Liver (tissue), 9 donors: ENCODE data around the gene LMOD3. TPM values are rescaled to one million over a fixed set of nuclear protein-coding genes. Genes with fewer than 3 reads are reported as not detected.

Experiments used
- DNase-seq: peaks from one replicate; pipeline ENCODE4 v3.0.0-alpha.2; 2017; ENCODE audit warnings: low spot score
- H3K27ac ChIP-seq, 2 donors: one replicate each; pipeline ENCODE4 v1.7.0; 2013; ENCODE audit warnings: inconsistent platforms in 2 of 2, low read length in 2 of 2, control low read depth in 1 of 2, low read depth in 1 of 2, mild to moderate bottlenecking in 1 of 2
- H3K27me3 ChIP-seq, 4 donors: one replicate each; pipeline versions ENCODE4 v1.6.1 to v1.7.0; 2013; ENCODE audit warnings: low read length in 3 of 4, inconsistent platforms in 1 of 4, mild to moderate bottlenecking in 1 of 4, moderate library complexity in 1 of 4; ENCODE audit not compliant: control insufficient read depth in 4 of 4, insufficient read depth in 4 of 4
- H3K36me3 ChIP-seq, 4 donors: one replicate each; pipeline versions ENCODE4 v1.6.1 to v1.7.0; 2013; ENCODE audit warnings: low read length in 3 of 4, mild to moderate bottlenecking in 3 of 4, low read depth in 1 of 4, moderate library complexity in 1 of 4; ENCODE audit not compliant: control insufficient read depth in 4 of 4, insufficient read depth in 3 of 4
- H3K4me1 ChIP-seq, 4 donors: one replicate each; pipeline versions ENCODE4 v1.6.1 to v1.7.0; 2013; ENCODE audit warnings: low read length in 3 of 4, mild to moderate bottlenecking in 3 of 4, moderate library complexity in 1 of 4; ENCODE audit not compliant: control insufficient read depth in 4 of 4, insufficient read depth in 4 of 4
- H3K4me3 ChIP-seq, 3 donors: one replicate each; pipeline versions ENCODE4 v1.6.1 to v1.7.0; 2013; ENCODE audit warnings: low read length in 3 of 3, control low read depth in 1 of 3, low read depth in 1 of 3, mild to moderate bottlenecking in 1 of 3
- H3K9ac ChIP-seq, 2 donors: one replicate each; pipeline ENCODE4 v1.7.0; 2013; ENCODE audit warnings: low read length in 2 of 2, mild to moderate bottlenecking in 2 of 2, moderate library complexity in 2 of 2, control low read depth in 1 of 2, low read depth in 1 of 2
- H3K9me3 ChIP-seq, 4 donors: one replicate each; pipeline versions ENCODE4 v1.6.1 to v1.7.0; 2013; ENCODE audit warnings: low read length in 3 of 4; ENCODE audit not compliant: control insufficient read depth in 4 of 4
- EGR1 ChIP-seq, 2 donors: IDR thresholded peaks; 2 replicates each; pipeline ENCODE4 v1.6.1; 2016 to 2018; ENCODE audit warnings: antibody characterized with exemption in 2 of 2, low read depth in 2 of 2
- FOXA1 ChIP-seq: IDR thresholded peaks from 2 replicates; pipeline ENCODE4 v1.6.1; 2016; ENCODE audit warnings: antibody characterized with exemption
- HNF4A ChIP-seq, 2 donors: conservative IDR thresholded peaks; 2 replicates each; pipeline ENCODE4 v1.6.1; 2016; ENCODE audit warnings: antibody characterized with exemption in 2 of 2, mild to moderate bottlenecking in 2 of 2
- HNF4G ChIP-seq: IDR thresholded peaks from 2 replicates; pipeline ENCODE4 v1.6.1; 2016; ENCODE audit warnings: antibody characterized with exemption
- NR2F2 ChIP-seq: IDR thresholded peaks from 2 replicates; pipeline ENCODE4 v1.6.1; 2016; ENCODE audit warnings: antibody characterized with exemption
- RAD21 ChIP-seq, 2 donors: IDR thresholded peaks; 2 replicates each; pipeline ENCODE4 v1.6.1; 2016; ENCODE audit warnings: antibody characterized with exemption in 2 of 2, mild to moderate bottlenecking in 2 of 2
- RXRA ChIP-seq, 2 donors: IDR thresholded peaks; 2 replicates each; pipeline ENCODE4 v1.6.1; 2017 to 2018; ENCODE audit warnings: antibody characterized with exemption in 2 of 2, mild to moderate bottlenecking in 1 of 2
- SP1 ChIP-seq: IDR thresholded peaks from 2 replicates; pipeline ENCODE4 v1.6.1; 2018; ENCODE audit warnings: antibody characterized with exemption, mild to moderate bottlenecking
- YY1 ChIP-seq: IDR thresholded peaks from 2 replicates; pipeline ENCODE4 v1.6.1; 2016; ENCODE audit warnings: antibody characterized with exemption, mild to moderate bottlenecking
- WGBS: extraction: QIAGEN DNeasy Blood & Tissue Kit; methylation state at CpG from one replicate; pipeline ENCODE4 v1.1.7; 2013; 5-methylcytosine and 5-hydroxymethylcytosine counted together
- polyA plus RNA-seq, 2 donors: library from polyadenylated mRNA; stranded (reverse) in 1 of 2; unstranded in 1 of 2; fragments of 200-250 nt in 1 of 2; fragments of >200 nt in 1 of 2; fragmentation: Nextera tagmentation in 1 of 2; extraction: Ambion mirVana in 1 of 2; gene quantifications; one replicate each; pipeline versions ENCODE4 v1.2.1 to v1.2.3, GENCODE V29; 2013 to 2015
- total RNA-seq, 2 donors: library from RNA; depleted of rRNA; stranded (reverse); fragments of >200 nt; gene quantifications; one replicate each; pipeline ENCODE4 v1.2.3, GENCODE V29; 2014
- TF ChIP-seq, protein P1 (sequence below): IDR thresholded peaks from 2 replicates; pipeline ENCODE4 v1.6.1; 2016; ENCODE audit warnings: antibody characterized with exemption
- TF ChIP-seq, protein P2 (sequence below): fragments of 150-350 bp; IDR thresholded peaks from 2 replicates; pipeline ENCODE4 v1.5.1; 2017; ENCODE audit warnings: improper control_type of control experiment, low read depth, low read length; ENCODE audit not compliant: missing input control
- TF ChIP-seq, protein P3 (sequence below): IDR thresholded peaks from 2 replicates; pipeline ENCODE4 v1.6.1; 2016; ENCODE audit warnings: antibody characterized with exemption, mild to moderate bottlenecking
- TF ChIP-seq, protein P4 (sequence below): IDR thresholded peaks from 2 replicates; pipeline ENCODE4 v1.6.1; 2016; ENCODE audit warnings: antibody characterized with exemption
- TF ChIP-seq, protein P5 (sequence below): IDR thresholded peaks from 2 replicates; pipeline ENCODE4 v1.6.1; 2016; ENCODE audit warnings: antibody characterized with exemption
- donor health status: healthy.
- donor health status: healthy.
- donor health status: healthy.
- donor health status: healthy.
- donor health status: healthy.

LMOD3 gene
- total and polyA plus RNA-seq, 4 donors, result 0.02 to 0.04 TPM; not detected in 2

DNA sequence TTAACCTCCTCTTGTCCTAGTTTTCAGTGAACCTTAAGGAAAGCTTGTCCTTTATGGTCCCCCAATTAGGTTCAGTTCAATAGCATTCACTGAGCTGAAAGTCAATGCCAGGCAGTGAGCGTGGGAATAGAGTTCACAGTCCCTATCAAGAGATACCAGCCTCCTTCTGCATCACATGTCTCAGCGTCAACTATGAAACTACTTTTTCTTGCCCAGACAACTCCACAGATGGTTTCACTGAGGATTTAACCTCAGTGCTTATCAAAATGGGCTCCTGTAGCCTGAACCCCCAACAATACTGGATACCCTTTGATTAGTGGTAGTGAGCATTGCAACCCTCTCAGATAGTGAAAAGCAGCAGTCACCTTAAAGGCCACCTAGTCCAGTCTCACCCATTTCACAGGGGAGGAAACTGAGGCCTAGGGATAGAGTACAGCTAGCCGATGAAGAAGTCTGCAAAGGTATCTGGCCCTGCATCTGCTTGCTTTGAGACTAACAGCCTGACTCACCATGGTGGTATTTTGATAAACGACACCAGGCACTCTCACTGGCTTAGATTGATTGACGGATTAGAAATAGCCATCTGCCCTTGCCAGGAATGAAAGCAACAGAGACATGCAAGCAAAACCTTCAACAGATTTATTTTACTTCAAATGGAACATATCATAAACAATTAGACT, 40.7 kb downstream of the LMOD3 start:
- Histone ChIP-seq H3K4me3 (no peak overlapping the region), H3K36me3 (no peaks in the 10 kb centered on the region), H3K27ac (no peak overlapping the region), H3K9ac (no peak overlapping the region), H3K9me3 (no peaks in the 10 kb centered on the region), H3K4me1 (peaks cover 12 to 32% (median 25%) of the 10 kb centered on the region in 4 donors), H3K27me3 (no peaks in the 10 kb centered on the region)
- WGBS, result 85% methylated on average over 5 of the region's 5 CpGs
- TF ChIP-seq HNF4G, result no peak
- no peak for TF ChIP-seq SP1
- no peak for TF ChIP-seq EGR1 (IDR thresholded peaks at IDR 0.05; ENCODE audit: low read depth in 2 of 2)
- TF ChIP-seq, protein P1, sequence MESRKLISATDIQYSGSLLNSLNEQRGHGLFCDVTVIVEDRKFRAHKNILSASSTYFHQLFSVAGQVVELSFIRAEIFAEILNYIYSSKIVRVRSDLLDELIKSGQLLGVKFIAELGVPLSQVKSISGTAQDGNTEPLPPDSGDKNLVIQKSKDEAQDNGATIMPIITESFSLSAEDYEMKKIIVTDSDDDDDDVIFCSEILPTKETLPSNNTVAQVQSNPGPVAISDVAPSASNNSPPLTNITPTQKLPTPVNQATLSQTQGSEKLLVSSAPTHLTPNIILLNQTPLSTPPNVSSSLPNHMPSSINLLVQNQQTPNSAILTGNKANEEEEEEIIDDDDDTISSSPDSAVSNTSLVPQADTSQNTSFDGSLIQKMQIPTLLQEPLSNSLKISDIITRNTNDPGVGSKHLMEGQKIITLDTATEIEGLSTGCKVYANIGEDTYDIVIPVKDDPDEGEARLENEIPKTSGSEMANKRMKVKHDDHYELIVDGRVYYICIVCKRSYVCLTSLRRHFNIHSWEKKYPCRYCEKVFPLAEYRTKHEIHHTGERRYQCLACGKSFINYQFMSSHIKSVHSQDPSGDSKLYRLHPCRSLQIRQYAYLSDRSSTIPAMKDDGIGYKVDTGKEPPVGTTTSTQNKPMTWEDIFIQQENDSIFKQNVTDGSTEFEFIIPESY, result no peak
- TF ChIP-seq NR2F2, result no peak
- TF ChIP-seq, protein P2, sequence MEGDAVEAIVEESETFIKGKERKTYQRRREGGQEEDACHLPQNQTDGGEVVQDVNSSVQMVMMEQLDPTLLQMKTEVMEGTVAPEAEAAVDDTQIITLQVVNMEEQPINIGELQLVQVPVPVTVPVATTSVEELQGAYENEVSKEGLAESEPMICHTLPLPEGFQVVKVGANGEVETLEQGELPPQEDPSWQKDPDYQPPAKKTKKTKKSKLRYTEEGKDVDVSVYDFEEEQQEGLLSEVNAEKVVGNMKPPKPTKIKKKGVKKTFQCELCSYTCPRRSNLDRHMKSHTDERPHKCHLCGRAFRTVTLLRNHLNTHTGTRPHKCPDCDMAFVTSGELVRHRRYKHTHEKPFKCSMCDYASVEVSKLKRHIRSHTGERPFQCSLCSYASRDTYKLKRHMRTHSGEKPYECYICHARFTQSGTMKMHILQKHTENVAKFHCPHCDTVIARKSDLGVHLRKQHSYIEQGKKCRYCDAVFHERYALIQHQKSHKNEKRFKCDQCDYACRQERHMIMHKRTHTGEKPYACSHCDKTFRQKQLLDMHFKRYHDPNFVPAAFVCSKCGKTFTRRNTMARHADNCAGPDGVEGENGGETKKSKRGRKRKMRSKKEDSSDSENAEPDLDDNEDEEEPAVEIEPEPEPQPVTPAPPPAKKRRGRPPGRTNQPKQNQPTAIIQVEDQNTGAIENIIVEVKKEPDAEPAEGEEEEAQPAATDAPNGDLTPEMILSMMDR, result no peak
- TF ChIP-seq FOXA1, result no peak
- TF ChIP-seq RAD21 (IDR thresholded peaks at IDR 0.05), result no peak
- TF ChIP-seq HNF4A (conservative IDR thresholded peaks at IDR 0.05), result no peak
- TF ChIP-seq, protein P3, sequence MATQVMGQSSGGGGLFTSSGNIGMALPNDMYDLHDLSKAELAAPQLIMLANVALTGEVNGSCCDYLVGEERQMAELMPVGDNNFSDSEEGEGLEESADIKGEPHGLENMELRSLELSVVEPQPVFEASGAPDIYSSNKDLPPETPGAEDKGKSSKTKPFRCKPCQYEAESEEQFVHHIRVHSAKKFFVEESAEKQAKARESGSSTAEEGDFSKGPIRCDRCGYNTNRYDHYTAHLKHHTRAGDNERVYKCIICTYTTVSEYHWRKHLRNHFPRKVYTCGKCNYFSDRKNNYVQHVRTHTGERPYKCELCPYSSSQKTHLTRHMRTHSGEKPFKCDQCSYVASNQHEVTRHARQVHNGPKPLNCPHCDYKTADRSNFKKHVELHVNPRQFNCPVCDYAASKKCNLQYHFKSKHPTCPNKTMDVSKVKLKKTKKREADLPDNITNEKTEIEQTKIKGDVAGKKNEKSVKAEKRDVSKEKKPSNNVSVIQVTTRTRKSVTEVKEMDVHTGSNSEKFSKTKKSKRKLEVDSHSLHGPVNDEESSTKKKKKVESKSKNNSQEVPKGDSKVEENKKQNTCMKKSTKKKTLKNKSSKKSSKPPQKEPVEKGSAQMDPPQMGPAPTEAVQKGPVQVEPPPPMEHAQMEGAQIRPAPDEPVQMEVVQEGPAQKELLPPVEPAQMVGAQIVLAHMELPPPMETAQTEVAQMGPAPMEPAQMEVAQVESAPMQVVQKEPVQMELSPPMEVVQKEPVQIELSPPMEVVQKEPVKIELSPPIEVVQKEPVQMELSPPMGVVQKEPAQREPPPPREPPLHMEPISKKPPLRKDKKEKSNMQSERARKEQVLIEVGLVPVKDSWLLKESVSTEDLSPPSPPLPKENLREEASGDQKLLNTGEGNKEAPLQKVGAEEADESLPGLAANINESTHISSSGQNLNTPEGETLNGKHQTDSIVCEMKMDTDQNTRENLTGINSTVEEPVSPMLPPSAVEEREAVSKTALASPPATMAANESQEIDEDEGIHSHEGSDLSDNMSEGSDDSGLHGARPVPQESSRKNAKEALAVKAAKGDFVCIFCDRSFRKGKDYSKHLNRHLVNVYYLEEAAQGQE, result no peak
- TF ChIP-seq, protein P4, sequence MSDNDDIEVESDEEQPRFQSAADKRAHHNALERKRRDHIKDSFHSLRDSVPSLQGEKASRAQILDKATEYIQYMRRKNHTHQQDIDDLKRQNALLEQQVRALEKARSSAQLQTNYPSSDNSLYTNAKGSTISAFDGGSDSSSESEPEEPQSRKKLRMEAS, result no peak
- TF ChIP-seq RXRA (IDR thresholded peaks at IDR 0.05), result no peak
- TF ChIP-seq, protein P5, sequence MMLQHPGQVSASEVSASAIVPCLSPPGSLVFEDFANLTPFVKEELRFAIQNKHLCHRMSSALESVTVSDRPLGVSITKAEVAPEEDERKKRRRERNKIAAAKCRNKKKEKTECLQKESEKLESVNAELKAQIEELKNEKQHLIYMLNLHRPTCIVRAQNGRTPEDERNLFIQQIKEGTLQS, result no peak
- no peak for TF ChIP-seq YY1
- DNase-seq, result no peak
